Stimulated activated CD4-positive, alpha-beta T cell treated with anti-CD3 and anti-CD28 coated beads, Interleukin-2, amount 100 ng/mL, for 24 hours (primary cell): ENCODE data around the gene RPS6KA3.
A peak's percentile ranks its signal among the peaks of the same experiment; 100 is the strongest.
"Not testable (repeated sequence)": the region's sequence is repeated elsewhere in the genome, so short reads cannot be mapped to it uniquely, and the experiment has no call there.

Experiments
- DNase-seq, 2 donors: peaks; one replicate each; pipeline ENCODE4 v3.0.0-alpha.2; 2020

The RPS6KA3 gene

DNA sequence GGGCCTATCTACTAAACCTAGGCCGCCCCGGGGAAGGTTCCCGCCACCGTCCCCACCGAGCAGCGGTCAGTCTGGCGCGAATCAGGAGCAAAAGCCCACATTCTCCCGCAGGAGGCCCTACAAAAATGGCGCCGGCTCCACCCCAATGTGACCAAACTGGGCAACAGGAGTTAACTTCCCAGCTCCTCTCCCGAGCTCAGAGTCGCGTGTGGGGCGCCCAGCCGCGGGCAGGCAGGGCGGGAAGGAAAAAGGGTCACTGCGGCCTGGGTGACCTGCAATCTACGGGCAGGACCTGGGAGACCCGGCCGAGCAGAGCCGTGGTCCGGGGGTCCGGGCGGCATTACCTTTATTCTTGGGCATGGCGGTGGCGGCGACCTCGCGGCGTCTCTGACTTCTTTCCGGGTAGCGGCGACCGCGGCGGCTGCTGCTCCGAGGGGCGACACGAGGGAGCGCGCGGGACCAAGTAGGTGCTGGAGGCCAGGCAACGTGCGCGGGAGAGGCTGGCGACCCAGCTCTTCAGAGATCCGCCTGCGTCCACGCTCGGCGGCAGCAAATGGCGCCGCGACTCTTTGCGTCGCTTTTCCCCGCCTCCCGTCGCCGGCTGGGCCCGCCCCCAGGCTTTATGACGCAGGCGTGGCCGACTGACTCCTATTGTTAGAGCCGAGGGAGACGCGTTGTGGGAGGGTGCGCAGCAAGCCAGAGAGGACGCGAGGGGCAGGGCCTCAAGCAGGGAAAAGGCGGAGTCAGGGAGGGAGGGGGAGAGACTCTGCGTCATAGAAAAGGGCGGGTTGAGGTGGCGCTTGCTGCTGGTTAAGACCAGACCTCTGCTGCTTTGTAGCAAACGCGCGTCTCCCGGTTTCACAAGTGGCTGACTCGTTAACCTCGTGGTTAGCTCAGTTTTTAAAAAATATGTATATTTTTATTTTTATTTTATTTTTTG is 125.2 kb downstream of the RPS6KA3 start, which contains the start of gene EIF1AX:
Gene EIF1AX (minus strand): TSS at position 558 of the 940 bp plus-strand sequence. CDS start 198 bp downstream, at position 360.
- peak; percentile 92 to 93 for DNase-seq

DNA sequence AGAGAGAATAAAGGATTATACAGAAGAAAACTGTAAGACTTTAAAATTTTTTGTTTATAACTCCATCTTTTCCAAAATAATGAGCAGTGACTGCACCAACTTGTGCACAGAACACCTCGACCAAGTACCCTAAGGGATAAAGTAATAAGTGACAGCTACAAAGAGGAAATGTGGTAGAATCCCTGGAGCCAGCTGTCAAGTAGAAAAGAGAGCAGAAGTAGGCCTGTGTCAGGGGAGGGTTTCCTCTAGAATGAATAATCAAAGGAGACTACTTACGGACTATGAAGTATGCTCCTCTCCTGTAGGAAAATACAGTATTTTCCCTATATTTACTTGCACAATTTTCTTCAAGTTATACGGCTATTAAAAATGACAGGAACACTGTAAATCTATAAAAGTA is 126.3 kb downstream of the RPS6KA3 start:
- DNase-seq, result no peak

DNA sequence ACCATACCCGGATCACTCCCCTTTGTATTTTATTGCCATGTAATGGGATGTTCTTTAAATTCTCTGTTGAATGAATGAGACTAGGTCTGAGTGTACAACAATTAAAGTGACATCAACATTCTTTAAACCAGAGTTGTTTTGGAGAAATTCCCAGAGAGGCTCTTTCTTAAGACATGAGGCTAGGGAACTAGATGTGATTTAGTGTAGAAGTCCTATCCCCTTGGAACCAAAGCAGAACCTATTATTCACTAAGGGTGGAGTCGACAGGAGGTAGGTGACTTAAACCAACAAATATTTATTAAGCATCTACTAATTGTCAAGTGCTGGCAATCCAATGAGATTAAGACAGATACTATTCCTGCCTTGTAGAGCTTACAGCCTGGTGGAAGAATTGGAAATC is 126.7 kb downstream of the RPS6KA3 start:
- no peak for DNase-seq

DNA sequence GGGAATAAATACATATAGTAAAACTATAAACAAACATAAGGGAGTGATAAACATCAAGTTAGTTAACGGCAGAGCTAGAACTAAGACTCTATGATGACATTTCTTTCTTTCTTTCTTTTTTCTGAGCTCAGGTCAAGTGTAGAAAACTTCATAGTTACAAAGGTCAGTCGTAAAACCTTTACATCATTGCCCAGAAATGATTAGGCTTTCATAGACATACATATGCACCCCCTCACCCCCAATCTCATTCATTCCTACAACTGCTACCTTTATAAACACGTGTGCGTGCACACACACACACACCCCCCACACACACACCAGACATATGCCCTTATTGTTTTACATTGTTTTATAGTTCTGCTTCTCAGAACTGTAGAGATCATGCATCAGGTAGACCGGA is 130.8 kb downstream of the RPS6KA3 start:
- DNase-seq, result no peak

DNA sequence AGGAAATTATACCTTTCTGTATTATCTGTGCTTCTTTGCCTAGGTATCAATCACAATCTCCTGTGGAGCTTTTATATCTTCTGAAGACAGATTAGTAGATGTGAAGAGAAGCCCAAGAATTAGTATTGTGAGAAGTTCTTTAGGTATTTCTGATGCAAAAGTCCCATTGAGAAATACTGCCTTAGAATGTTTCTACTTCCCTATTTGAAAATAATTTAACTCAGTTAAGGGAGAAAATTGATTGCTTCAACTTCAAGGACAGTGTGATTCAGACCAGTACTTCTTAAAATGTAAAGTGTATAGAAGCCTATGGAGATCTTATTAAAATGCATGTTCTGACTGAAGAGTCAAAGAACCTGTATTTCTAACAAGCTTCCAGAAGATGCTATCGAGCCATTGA is 134.0 kb downstream of the RPS6KA3 start:
- no peak for DNase-seq

DNA sequence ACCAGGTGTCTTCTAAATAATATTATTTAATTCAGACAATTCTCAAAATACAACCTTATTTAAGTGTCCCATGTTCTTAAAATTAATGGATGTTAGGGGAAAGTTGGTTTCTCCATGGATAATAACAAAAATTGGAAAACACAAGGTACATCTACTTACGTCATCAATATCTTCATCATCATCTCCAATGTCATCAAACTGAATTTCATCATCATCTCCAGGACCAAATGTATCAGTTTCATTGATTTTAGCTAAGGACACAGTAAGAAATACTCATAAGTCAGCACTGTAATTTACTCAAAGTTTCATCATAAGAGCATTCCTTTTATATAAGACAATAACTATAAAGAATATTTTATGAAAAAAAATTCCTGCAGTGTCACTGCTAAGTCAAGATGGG is 136.4 kb downstream of the RPS6KA3 start:
- no peak for DNase-seq

DNA sequence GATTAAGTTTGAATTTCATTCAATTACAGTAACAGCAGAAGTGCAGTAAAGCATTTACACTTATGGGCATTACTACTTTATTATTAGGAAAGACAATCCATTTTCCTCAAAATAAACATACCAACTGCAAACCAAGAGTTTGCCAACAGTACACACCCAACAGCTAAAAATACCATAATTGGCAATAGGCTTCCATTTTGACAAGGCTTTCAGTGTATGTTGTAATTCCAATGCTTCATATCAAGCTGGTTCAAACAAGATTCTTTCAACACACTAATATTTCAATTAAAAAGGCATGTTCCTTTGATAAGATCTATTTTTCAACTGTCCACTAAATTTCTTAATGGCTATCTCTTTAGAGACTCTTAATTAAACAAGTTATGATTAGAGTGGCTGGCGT is 137.2 kb downstream of the RPS6KA3 start:
- DNase-seq, result no peak

DNA sequence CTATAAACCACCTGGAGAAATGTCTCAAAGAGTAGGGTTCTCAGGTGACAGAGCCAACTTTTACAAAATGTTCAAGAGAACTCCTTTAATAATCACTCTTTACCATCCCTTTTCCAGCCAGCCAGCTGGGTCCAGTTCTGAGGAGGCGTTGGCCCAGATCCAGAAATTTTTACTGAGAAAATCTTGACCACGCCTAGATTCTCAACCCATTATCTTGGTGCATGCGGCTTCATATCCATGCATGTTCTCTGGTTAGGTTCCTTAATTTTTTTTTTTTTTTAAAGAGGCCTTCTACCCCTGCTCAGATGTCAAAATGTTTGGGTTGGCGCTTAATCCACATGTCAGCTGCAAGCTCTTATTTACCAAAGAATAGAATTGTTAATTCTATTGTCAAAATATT is 138.0 kb downstream of the RPS6KA3 start:
- no peak for DNase-seq

DNA sequence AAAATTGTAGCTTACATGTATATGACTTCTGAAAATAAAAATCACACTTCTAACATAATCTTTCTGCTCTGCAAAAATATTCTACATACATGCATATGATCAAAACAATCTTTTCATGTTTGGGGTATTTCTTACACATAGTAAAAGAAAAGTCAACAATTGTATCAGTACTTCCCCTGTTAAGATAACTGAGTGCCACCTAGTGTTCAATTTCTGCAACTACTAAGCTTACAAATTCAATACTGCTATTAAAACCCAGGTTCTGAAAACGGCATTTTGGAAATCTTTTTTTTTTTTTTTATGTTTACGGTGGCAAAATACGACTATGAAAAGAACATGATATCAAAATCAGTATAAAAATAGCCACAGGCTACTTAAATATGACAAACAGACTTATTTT is 139.3 kb downstream of the RPS6KA3 start:
- DNase-seq, result not testable (repeated sequence)

DNA sequence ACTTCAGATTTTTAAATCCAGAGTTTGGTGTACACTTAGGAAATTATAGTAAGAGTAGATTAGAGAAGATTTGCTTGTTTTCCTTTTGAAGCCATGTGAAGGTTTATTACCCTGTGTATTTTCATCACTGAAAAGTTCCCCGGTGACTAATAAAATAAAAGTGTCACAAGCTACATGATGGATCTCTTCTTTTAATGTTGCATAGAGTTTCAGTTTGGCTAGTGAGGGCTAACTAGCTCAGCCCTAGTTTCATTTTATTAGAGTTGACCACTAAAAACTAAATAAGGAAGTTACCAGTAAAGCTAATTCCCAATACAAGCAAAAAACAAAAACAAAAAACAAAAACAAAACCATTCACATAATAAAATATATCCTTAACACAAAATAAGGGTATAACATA is 139.9 kb downstream of the RPS6KA3 start:
- DNase-seq, result not testable (repeated sequence)

DNA sequence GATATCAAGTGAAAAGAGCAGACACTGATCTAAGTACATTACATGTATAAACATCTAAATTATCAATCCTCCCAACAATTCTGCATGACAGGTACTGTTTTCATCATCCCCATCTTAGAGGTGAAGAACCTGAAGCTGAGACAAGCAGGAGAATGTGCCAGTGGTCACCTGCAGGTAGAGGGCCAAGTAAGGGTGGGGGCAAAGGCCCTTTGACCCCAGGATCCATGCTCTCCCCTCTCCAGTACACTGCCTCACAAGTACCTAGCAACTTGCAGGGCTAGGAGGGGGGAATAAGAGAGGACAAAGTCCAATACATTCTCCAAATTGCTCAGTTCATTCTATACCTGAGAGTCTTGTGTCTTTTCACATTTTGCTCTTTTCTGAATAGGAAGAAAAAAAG is 141.7 kb downstream of the RPS6KA3 start:
- no peak for DNase-seq

DNA sequence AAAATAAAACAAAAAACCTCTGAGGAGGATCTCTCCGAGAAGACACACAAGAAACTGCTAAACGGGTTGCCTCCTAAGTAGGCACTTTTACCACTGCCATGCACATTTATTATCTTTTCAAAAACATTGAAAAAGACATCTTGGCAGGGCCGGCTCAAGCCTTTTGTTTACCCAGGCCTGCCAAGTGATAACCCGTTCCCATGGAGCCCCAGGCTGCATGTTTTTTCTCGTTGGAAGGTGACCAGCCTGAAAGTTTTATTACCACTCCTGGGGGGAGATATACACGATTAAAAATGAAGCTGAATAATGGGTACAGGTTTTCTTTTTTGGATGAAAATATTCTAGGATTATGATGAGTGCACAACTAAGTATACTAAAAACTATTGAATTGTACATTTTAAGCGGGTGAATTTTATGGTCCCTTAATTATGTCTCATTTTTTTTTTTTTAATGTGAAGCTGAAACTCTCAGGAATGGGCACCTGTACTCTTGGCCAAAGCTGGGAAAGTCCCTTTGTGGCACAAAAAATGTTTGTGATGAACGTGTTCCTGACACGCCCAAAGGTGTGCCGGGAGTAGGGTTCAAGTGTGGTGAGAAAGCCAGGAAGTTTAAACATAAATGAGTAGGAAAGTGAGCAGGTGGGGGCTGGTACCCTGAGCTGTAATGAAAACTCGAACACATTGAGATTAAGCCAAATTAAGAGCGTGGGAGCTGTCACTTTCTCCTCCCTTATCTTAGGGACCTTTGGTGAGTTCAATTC is 148.5 kb downstream of the RPS6KA3 start:
- DNase-seq, result no peak

DNA sequence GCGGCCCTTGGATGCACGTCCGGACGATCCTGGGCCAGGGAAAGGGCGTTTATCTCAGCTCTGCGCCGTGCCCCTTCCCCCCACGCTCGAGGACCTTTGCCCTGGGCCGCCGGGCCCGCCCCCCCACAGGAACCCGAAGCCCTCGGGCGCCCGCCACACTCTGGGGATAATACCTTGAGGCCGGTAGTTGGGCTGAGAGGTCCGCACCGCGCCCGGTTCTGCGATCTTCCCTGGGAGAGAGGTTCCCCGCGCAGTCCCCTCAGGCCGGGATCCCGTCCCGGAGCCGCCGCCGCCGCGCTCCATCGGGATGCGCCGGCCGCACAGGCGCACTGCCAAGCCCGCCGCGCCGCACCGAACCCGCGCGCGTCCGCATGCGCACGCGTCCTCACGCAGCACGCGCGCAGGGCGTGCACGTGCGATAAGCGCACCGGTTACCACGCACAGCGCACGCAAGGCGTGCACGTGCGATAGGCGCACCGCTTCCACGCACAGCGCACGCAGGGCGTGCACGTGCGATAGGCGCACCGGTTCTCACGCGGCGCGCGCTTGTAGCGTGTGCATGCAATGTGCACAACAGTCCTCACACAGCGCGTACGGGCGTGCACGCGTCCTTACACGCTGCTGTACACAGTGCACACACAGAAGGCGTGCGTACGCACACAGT is 150.0 kb downstream of the RPS6KA3 start, which contains the start of gene MAP7D2:
Gene MAP7D2 (minus strand): TSS at position 331 of the 664 bp plus-strand sequence. CDS start 28 bp downstream, at position 303.
- no peak for DNase-seq

DNA sequence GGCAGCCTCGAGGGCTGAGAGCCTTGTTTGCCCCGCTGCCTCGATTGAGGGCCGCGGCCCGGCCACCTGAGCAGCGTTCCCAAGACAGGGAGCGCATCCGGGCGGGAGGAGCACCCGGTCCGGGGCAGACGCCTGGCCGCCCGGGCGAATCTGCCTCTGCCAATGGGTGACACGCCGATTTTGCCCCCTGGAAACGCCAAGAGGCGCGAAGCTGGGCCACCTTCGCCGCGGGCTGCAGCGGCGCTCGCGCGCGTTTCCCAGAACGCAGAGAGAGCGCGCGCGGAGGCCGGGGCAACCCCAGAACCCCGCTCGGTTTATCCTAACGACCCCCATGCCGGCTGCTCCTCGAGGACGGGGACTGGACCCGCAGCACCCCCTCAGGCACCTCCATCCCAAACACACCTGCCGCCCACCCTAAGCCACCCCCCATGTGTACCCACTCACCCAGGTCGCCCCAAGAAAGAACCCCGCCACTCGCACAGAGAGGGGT is 150.6 kb downstream of the RPS6KA3 start:
- no peak for DNase-seq

DNA sequence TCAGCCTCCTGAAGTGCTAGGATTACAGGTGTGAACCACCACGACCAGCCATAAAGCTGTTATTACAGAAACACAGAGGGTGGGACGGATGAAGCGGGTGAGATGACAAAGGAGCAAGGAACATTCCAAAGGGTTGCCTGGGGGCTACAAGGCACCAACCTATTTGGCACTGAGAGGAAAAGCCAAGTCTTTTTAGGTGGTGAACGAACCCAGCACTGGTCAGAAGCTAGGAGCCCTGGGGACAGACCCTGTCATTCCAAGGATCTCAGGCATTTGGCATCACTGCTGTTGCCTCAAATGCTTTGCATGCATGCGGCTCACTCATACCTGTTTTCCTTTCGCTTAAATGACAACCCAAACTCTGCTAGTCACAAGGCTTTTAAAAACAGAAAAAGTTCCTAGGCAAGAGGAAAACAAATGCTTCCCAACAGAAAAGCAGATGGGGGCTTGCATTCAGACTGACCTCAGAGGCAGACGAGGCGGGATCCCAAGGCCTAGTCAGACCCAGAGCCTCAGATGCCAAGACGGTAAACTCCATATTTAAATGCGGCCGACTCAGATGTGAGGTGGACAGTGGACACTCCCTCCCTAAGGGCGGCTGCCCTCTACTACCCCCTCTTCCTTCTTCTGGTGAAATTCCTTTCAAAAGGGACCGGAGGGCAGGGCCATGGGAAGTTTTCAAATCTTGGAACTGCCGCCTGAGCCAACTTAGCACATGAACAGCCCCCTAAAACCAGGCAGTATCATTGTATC is 154.5 kb downstream of the RPS6KA3 start:
- DNase-seq, result no peak

DNA sequence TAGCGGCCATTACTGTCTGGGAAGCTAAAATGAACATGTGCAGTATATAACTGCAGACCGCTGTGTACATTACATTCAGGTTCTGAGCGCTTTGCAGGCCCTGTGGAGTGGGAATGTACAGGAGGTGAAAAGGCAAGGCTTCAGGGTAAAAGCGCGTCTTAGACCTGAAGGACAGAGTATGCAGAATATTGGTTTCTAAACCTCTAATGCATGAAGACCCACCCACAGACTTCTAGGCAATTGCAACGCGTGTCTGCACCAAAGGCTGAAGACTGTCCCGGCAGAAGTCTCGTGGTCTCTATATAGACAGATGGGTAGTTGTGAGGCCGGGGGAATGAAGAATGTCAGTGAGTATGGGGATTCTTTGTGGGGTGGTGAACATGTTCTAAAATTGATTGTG is 155.4 kb downstream of the RPS6KA3 start:
- no peak for DNase-seq

DNA sequence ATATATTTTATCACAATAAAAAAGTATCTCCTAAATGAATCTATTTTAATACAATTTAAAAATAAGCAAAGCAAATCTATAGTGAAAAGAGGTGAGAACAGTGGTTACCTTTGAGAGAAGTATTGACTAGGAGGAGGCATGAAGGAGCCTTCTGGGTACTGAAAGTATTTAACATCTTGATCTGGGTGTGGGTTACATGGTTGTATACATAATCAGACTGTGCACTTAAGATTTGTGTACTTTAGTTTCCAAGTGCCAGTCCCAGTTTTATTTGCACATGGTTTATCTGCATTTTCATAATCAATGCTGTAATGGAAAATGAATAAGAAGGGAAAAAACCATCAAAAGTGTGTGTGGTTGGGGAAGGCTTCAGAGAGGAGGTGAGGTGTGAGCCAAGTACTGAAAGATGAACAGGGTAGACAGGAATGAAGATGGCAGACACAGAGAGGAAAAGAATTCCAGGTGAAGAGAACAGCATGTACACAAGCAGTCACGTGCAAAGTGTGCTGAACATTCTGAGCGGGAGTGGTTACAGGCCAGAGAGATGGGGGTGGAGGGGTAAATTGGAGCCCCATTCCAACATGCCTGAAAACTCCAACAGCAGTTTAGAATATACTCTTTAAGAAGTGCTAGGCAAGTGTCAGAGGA is 164.7 kb downstream of the RPS6KA3 start:
- no peak for DNase-seq
